GM12878 (cell line): ENCODE measurements around the gene TLE3. TPM values are rescaled to one million over a fixed set of nuclear protein-coding genes. Genes with fewer than 3 reads are reported as not detected.

ENCODE experiments used
- ATAC-seq: fragments of 200-7000 bp; cut with Tn5 transposase; 3 replicates; pipeline ENCODE4 v1.9.1; 2020; ENCODE audit warnings: mild to moderate bottlenecking, moderate library complexity
- BruUV-seq: library from RNA; stranded (reverse); fragments of 400-500 nt; replicated peaks from 2 replicates; lab custom pipeline; 2021; lab: Mats Ljungman, UMichigan
- CTCF ChIA-PET: fragments of 300-600 bp; sonication (Branson Sonifier 250); formaldehyde crosslinking; extraction: SDS; loops from one replicate; lab custom pipeline; 2021; ENCODE audit warnings: inconsistent platforms; lab: Yijun Ruan, JAX
- POLR2A ChIA-PET: fragments of 350-600 bp; formaldehyde crosslinking; extraction: SDS; loops from one replicate; lab custom pipeline; 2021; ENCODE audit warnings: inconsistent platforms; lab: Charles Lee
- RAD21 ChIA-PET: fragments of 300-600 bp; sonication (Branson Sonifier 250); formaldehyde crosslinking; loops from one replicate; lab custom pipeline; 2023; ENCODE audit warnings: antibody characterized with exemption; ENCODE audit not compliant: unreplicated experiment; lab: Charles Lee
- SMC1A ChIA-PET: fragments of 300-600 bp; sonication (Branson Sonifier 250); formaldehyde crosslinking; loops from one replicate; lab custom pipeline; 2023; ENCODE audit not compliant: unreplicated experiment, uncharacterized antibody; lab: Charles Lee
- DNase-seq: peaks from one replicate; pipeline ENCODE4 v3.0.0-alpha.2; 2011; ENCODE audit warnings: low read depth, low spot score
- FAIRE-seq: peaks from 3 replicates; lab custom pipeline; 2011; peaks lifted over from hg19 to GRCh38; lab: Jason Lieb, UNC
- H2AFZ ChIP-seq: 2 replicates; pipeline ENCODE4 v1.6.0; 2011; ENCODE audit warnings: low read depth, low read length, control low read depth; ENCODE audit not compliant: control insufficient read depth
- H3K27ac ChIP-seq: 2 replicates; pipeline ENCODE4 v1.5.1; 2011; ENCODE audit warnings: control low read depth; ENCODE audit not compliant: control insufficient read depth, insufficient read depth
- H3K27me3 ChIP-seq, 2 experiments: replicated peaks in 1 of 2; 2 replicates each; pipeline versions ENCODE4 v1.6.0 to v1.6.1; 2011; ENCODE audit warnings: low read length in 1 of 2; ENCODE audit not compliant: control insufficient read depth in 2 of 2, insufficient read depth in 2 of 2
- H3K36me3 ChIP-seq, 2 experiments: 2 replicates each; pipeline ENCODE4 v1.5.1; 2011; ENCODE audit warnings: low read length in 1 of 2; ENCODE audit not compliant: control insufficient read depth in 2 of 2, insufficient read depth in 2 of 2
- H3K4me1 ChIP-seq: 2 replicates; pipeline ENCODE4 v1.6.1; 2011; ENCODE audit warnings: mild to moderate bottlenecking, low read length, moderate library complexity, mixed read lengths; ENCODE audit not compliant: control insufficient read depth, insufficient read depth
- H3K4me2 ChIP-seq: 2 replicates; pipeline ENCODE4 v1.6.0; 2011; ENCODE audit warnings: control low read depth; ENCODE audit not compliant: control insufficient read depth, insufficient read depth
- H3K4me3 ChIP-seq: fragments of 200-600 bp; sonication (generic); 2 replicates; pipeline ENCODE4 v1.5.1; 2016
- H3K79me2 ChIP-seq: 2 replicates; pipeline ENCODE4 v1.6.0; 2011; ENCODE audit warnings: low read length; ENCODE audit not compliant: control insufficient read depth, insufficient read depth
- H3K9ac ChIP-seq: 2 replicates; pipeline ENCODE4 v1.8.0; 2011; ENCODE audit warnings: low read length, control low read depth, mixed read lengths; ENCODE audit not compliant: control insufficient read depth, insufficient read depth
- H3K9me3 ChIP-seq: replicated peaks from 3 replicates; pipeline ENCODE4 v1.5.1; 2011; ENCODE audit warnings: mild to moderate bottlenecking, low read length; ENCODE audit not compliant: control insufficient read depth, insufficient read depth
- H4K20me1 ChIP-seq: 2 replicates; pipeline ENCODE4 v1.6.0; 2011; ENCODE audit not compliant: control insufficient read depth, insufficient read depth
- BCLAF1 ChIP-seq: fragments of 450-650 bp; IDR thresholded peaks from 2 replicates; pipeline ENCODE4 v1.6.1; 2017; ENCODE audit warnings: antibody characterized with exemption, mild to moderate bottlenecking, moderate library complexity
- DPF2 ChIP-seq: fragments of 450-650 bp; IDR thresholded peaks from 2 replicates; pipeline ENCODE4 v1.6.1; 2017; ENCODE audit warnings: mild to moderate bottlenecking
- PBX3 ChIP-seq: IDR thresholded peaks from 2 replicates; pipeline ENCODE4 v1.6.1; 2011; ENCODE audit warnings: mild to moderate bottlenecking, low read depth, low read length, moderate library complexity; ENCODE audit not compliant: insufficient replicate concordance
- RCOR1 ChIP-seq: conservative IDR thresholded peaks from 2 replicates; pipeline ENCODE4 v1.6.1; 2012; ENCODE audit warnings: low read depth, low read length, improper control_type of control experiment
- ZBTB40 ChIP-seq: fragments of 450-650 bp; IDR thresholded peaks from 2 replicates; pipeline ENCODE4 v1.6.1; 2016; ENCODE audit warnings: mild to moderate bottlenecking, moderate library complexity, borderline replicate concordance
- ZNF687 ChIP-seq: fragments of 450-650 bp; IDR thresholded peaks from 2 replicates; pipeline ENCODE4 v1.6.1; 2017; ENCODE audit warnings: mild to moderate bottlenecking, moderate library complexity
- ZZZ3 ChIP-seq: IDR thresholded peaks from 2 replicates; pipeline ENCODE4 v1.6.1; 2011; ENCODE audit warnings: low read depth; ENCODE audit not compliant: control insufficient read depth, insufficient read length
- WGBS: methylation state at CpG from one replicate; pipeline ENCODE4 v1.1.6; 2016; ENCODE audit warnings: low lambda C conversion rate; ENCODE audit not compliant: insufficient replicate concordance, insufficient coverage; ENCODE audit errors: missing lambda C conversion rate; 5-methylcytosine and 5-hydroxymethylcytosine counted together
- in situ Hi-C: fragments of 300-500 bp; cut with MboI; formaldehyde crosslinking; loops from 9 replicates; pipeline ENCODE4 v1.14.3; 2018; ENCODE audit warnings: mixed read lengths
- intact Hi-C: fragments of 100-400 bp; cut with micrococcal nuclease; formaldehyde crosslinking; loops from one replicate; pipeline ENCODE4 v1.14.2; 2022; ENCODE audit not compliant: unreplicated experiment
- polyA plus RNA-seq, 11 experiments: library from polyadenylated mRNA; depleted of rRNA in 4 of 11; unstranded in 6 of 11; stranded (reverse) in 5 of 11; fragments of >200 nt; fragmentation: Nextera tagmentation in 4 of 11; fragmentation: Illumina TruSeq in 1 of 11; extraction: Ambion mirVana in 4 of 11; extraction: Trizol in 1 of 11; gene quantifications; 1 replicate in 1 of 11; 2 replicates in 10 of 11; pipeline versions ENCODE4 v1.2.1 to v1.2.3, GENCODE V29; 2011 to 2016; ENCODE audit warnings: inconsistent platforms in 2 of 11, missing spikeins in 2 of 11, low read depth in 1 of 11
- total RNA-seq, 4 experiments: library from RNA; depleted of rRNA in 3 of 4; stranded (reverse); fragments of >200 nt in 3 of 4; fragmentation: Illumina TruSeq in 1 of 4; extraction: Trizol in 1 of 4; gene quantifications; 2 replicates each; pipeline versions ENCODE4 v1.2.1 to v1.2.3, GENCODE V29; 2013 to 2021

TLE3 gene
- total and polyA plus RNA-seq, 10 of the 15 experiments (the other 5 are each of a cell fraction or from before 2014, with no cell fraction given) = 1.2 to 65.5 (median 9.7) TPM

- H3K4me3 ChIP-seq = peak overlapping the region; percentile 37; the same call in 1 of the 2 replicates
- no peak for DNase-seq
- H4K20me1 ChIP-seq = no peaks in the 10 kb centered on the region
- H3K9me3 ChIP-seq = no peaks in the 10 kb centered on the region
- WGBS = 11% methylated on average over 54 of the region's 54 CpGs
- no peaks in the 10 kb centered on the region for H3K36me3 ChIP-seq
- H3K79me2 ChIP-seq = peaks cover 19% of the 10 kb centered on the region
- CTCF ChIA-PET = interaction anchor here (1.1 to 2.4 kb wide), 5 partner anchors 9 to 365 kb away, joined by 3 to 6 read pairs (median 3); no protein-coding TSS in a partner anchor
- peak overlapping the region; percentile 60 for H2AFZ ChIP-seq
- RAD21 ChIA-PET = interaction anchor here (0.8 to 4.7 kb wide), 11 partner anchors 10 to 393 kb away, joined by 3 to 34 read pairs (median 5); no protein-coding TSS in a partner anchor
- H3K27me3 ChIP-seq = peaks cover 3 to 14% of the 10 kb centered on the region in 2 experiments; a peak in 3 of 4 replicates
- BruUV-seq = no TSS peak
- H3K4me2 ChIP-seq = peak overlapping the region; percentile 76
- POLR2A ChIA-PET = interaction anchor here (0.6 to 1.2 kb wide), 4 partner anchors 20 to 413 kb away, joined by 3 to 8 read pairs (median 4); no protein-coding TSS in a partner anchor
- H3K4me1 ChIP-seq = peaks cover 24% of the 10 kb centered on the region
- SMC1A ChIA-PET = interaction anchor here (0.7 to 4.6 kb wide), 12 partner anchors 9 to 404 kb away, joined by 3 to 12 read pairs (median 4); no protein-coding TSS in a partner anchor
- FAIRE-seq = peak; percentile 23
- peak; percentile 8 for ATAC-seq
- intact Hi-C loops = no loop called here
- in situ Hi-C loops = no loop called here
- H3K27ac ChIP-seq = no peak overlapping the region
- no peak overlapping the region for H3K9ac ChIP-seq
- TF ChIP-seq DPF2 (peak; percentile 54; the same call in 1 of the 2 replicates), ZZZ3 (no peak), ZBTB40 (no peak), BCLAF1 (no peak), PBX3 (no peak), ZNF687 (peak; percentile 44; the same call in 1 of the 2 replicates), RCOR1 (no peak)
These were observed 3.0 kb upstream of the TLE3 start for GRCh38 chr15:70100474-70101341.
